ENCODE data around the gene EMP3.

DNA sequence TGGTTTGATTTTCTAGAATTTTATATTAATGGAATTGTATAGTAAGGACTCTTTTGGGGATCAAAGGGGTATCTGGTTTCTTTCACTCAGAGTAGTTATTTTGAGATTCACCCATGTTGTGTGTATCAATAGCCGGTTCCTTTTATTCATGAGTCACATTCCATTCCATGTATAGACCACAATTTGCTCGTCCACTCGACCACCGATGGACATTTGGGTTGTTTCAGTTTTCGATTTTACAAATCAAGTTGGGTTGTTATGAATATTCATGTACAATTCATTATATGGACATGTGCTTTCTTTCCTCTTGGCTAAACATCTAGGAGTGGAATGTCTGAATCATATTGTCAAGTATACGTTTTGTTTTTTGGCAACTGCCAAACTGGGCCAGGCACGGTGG, 9.6 kb upstream of the EMP3 start:
- TF ChIP-seq, protein P1, sequence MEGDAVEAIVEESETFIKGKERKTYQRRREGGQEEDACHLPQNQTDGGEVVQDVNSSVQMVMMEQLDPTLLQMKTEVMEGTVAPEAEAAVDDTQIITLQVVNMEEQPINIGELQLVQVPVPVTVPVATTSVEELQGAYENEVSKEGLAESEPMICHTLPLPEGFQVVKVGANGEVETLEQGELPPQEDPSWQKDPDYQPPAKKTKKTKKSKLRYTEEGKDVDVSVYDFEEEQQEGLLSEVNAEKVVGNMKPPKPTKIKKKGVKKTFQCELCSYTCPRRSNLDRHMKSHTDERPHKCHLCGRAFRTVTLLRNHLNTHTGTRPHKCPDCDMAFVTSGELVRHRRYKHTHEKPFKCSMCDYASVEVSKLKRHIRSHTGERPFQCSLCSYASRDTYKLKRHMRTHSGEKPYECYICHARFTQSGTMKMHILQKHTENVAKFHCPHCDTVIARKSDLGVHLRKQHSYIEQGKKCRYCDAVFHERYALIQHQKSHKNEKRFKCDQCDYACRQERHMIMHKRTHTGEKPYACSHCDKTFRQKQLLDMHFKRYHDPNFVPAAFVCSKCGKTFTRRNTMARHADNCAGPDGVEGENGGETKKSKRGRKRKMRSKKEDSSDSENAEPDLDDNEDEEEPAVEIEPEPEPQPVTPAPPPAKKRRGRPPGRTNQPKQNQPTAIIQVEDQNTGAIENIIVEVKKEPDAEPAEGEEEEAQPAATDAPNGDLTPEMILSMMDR (conservative IDR thresholded peaks at IDR 0.05; ENCODE audit: low read length) = no peak
- no peak for TF ChIP-seq EZH2phosphoT487 (IDR thresholded peaks at IDR 0.05; ENCODE audit: borderline replicate concordance)
